Dedifferentiated amniotic fluid mesenchymal stem cell (primary cell): ENCODE results near the gene SH2B3.
"Not testable (repeated sequence)": the region's sequence is repeated elsewhere in the genome, so short reads cannot be mapped to it uniquely, and the experiment has no call there.

Source experiments
- DNase-seq: peaks from one replicate; pipeline ENCODE4 v3.0.0-alpha.2; 2016; ENCODE audit errors: extremely low spot score

The SH2B3 gene

GRCh38 chr12:111386885-111387284 is 18.8 kb upstream of the SH2B3 start:
- no peak for DNase-seq

- DNase-seq = no peak
These were observed 17.9 kb upstream of the SH2B3 start for GRCh38 chr12:111387747-111388323.

- DNase-seq = no peak
These were observed 16.1 kb upstream of the SH2B3 start for GRCh38 chr12:111389635-111390034.

- DNase-seq = no peak
These were observed 14.8 kb upstream of the SH2B3 start for GRCh38 chr12:111390910-111391309.

GRCh38 chr12:111393700-111394300 is 11.9 kb upstream of the SH2B3 start:
- DNase-seq = no peak

GRCh38 chr12:111394480-111394879 is 11.2 kb upstream of the SH2B3 start:
- DNase-seq = no peak

GRCh38 chr12:111395336-111396187 is 10.2 kb upstream of the SH2B3 start:
- no peak for DNase-seq

- DNase-seq = not testable (repeated sequence)
These were observed 9.5 kb upstream of the SH2B3 start for GRCh38 chr12:111396271-111396670.

GRCh38 chr12:111396726-111397445 is 8.8 kb upstream of the SH2B3 start:
- DNase-seq = peak; percentile 75

GRCh38 chr12:111398530-111398929 is 7.2 kb upstream of the SH2B3 start:
- DNase-seq = no peak

GRCh38 chr12:111399741-111400404 is 5.8 kb upstream of the SH2B3 start:
- DNase-seq = not testable (repeated sequence)

GRCh38 chr12:111401167-111401605 is 4.5 kb upstream of the SH2B3 start:
- no peak for DNase-seq

- not testable (repeated sequence) for DNase-seq
These were observed 3.3 kb upstream of the SH2B3 start for GRCh38 chr12:111402490-111402824.

- DNase-seq = no peak
These were observed 1.2 kb upstream of the SH2B3 start for GRCh38 chr12:111404362-111405148.

GRCh38 chr12:111405149-111405858 is 419 bp upstream of the SH2B3 start:
- peak; percentile 77 for DNase-seq

- no peak for DNase-seq
These were observed 1.0 kb downstream of the SH2B3 start for GRCh38 chr12:111406474-111407376.

- DNase-seq = no peak
These were observed 1.8 kb downstream of the SH2B3 start for GRCh38 chr12:111407377-111408115.

- DNase-seq = no peak
These were observed 2.4 kb downstream of the SH2B3 start for GRCh38 chr12:111408116-111408440.
